SHP77 treated with DMSO at 0.1 percent for 48 hours (cell line): ENCODE measurements around the gene ZNF155.

Source experiments
- DNase-seq: peaks from one replicate; lab custom pipeline; 2025; lab: John Stamatoyannopoulos, UW

ZNF155 gene

GRCh38 chr19:44003461-44004009 is 19.5 kb downstream of the ZNF155 start:
- DNase-seq, result no peak

GRCh38 chr19:44005973-44006372 is 22.0 kb downstream of the ZNF155 start:
- DNase-seq, result no peak

- DNase-seq, result no peak
Observed at GRCh38 chr19:44007473-44007872, 23.5 kb downstream of the ZNF155 start.

GRCh38 chr19:44010468-44010867 is 26.5 kb downstream of the ZNF155 start:
- no peak for DNase-seq

GRCh38 chr19:44019498-44019897 is 35.5 kb downstream of the ZNF155 start:
- DNase-seq, result no peak

GRCh38 chr19:44021221-44021620 is 37.2 kb downstream of the ZNF155 start:
- no peak for DNase-seq

GRCh38 chr19:44024900-44025216 is 40.9 kb downstream of the ZNF155 start:
- no peak for DNase-seq

- peak; percentile 53 for DNase-seq
Observed at GRCh38 chr19:44025217-44025936, 41.4 kb downstream of the ZNF155 start, which contains the start of gene ZNF222. ZNF222 (plus strand) TSS chr19:44025379; CDS start chr19:44025437, 58 bp downstream.

- DNase-seq, result no peak
Observed at GRCh38 chr19:44026622-44027021, 42.6 kb downstream of the ZNF155 start.

GRCh38 chr19:44032001-44032610 is 48.1 kb downstream of the ZNF155 start:
- no peak for DNase-seq

GRCh38 chr19:44042147-44042546 is 58.2 kb downstream of the ZNF155 start:
- DNase-seq, result no peak
